H9 (cell line): ENCODE results near the gene MEGF10. TPM values are rescaled to one million over a fixed set of nuclear protein-coding genes. Genes with fewer than 3 reads are reported as not detected.
A peak's percentile ranks its signal among the peaks of the same experiment; 100 is the strongest.

Source experiments
- DNase-seq: peaks from one replicate; pipeline ENCODE4 v3.0.0-alpha.2; 2017
- H2AFZ ChIP-seq: one replicate; pipeline ENCODE4 v1.6.1; 2013; ENCODE audit warnings: mild to moderate bottlenecking, low read length, control low read depth, moderate library complexity
- H2AK5ac ChIP-seq: 2 replicates; pipeline ENCODE4 v1.6.1; 2013; ENCODE audit warnings: low read length, control low read depth, mixed read lengths; ENCODE audit not compliant: insufficient read length
- H2BK120ac ChIP-seq: one replicate; pipeline ENCODE4 v1.6.1; 2013; ENCODE audit warnings: low read depth, mild to moderate bottlenecking, low read length, control low read depth, inconsistent platforms; ENCODE audit not compliant: poor library complexity, severe bottlenecking
- H2BK12ac ChIP-seq: 2 replicates; pipeline ENCODE4 v1.6.1; 2013; ENCODE audit warnings: low read length, control low read depth, mixed read lengths, low read depth; ENCODE audit not compliant: insufficient read length
- H2BK15ac ChIP-seq: 2 replicates; pipeline ENCODE4 v1.6.1; 2013; ENCODE audit warnings: low read depth, low read length, control low read depth
- H2BK20ac ChIP-seq: one replicate; pipeline ENCODE4 v1.6.1; 2013; ENCODE audit warnings: low read depth, mild to moderate bottlenecking, low read length, control low read depth, inconsistent platforms; ENCODE audit not compliant: poor library complexity, severe bottlenecking
- H2BK5ac ChIP-seq: 2 replicates; pipeline ENCODE4 v1.6.1; 2013; ENCODE audit warnings: low read length, control low read depth, mixed read lengths; ENCODE audit not compliant: insufficient read length
- H3K14ac ChIP-seq: 2 replicates; pipeline ENCODE4 v1.6.1; 2013; ENCODE audit warnings: low read length, control low read depth; ENCODE audit not compliant: insufficient read depth
- H3K18ac ChIP-seq: 2 replicates; pipeline ENCODE4 v1.6.1; 2013; ENCODE audit warnings: low read depth, mild to moderate bottlenecking, mixed read lengths, low read length, control low read depth; ENCODE audit not compliant: insufficient read length
- H3K23ac ChIP-seq: 2 replicates; pipeline ENCODE4 v1.6.1; 2013; ENCODE audit warnings: low read length, control low read depth, mixed read lengths, low read depth; ENCODE audit not compliant: insufficient read length
- H3K23me2 ChIP-seq: 2 replicates; pipeline ENCODE4 v1.6.1; 2013; ENCODE audit warnings: low read depth, mild to moderate bottlenecking, mixed read lengths, low read length, control low read depth; ENCODE audit not compliant: insufficient read length, poor library complexity, severe bottlenecking
- H3K27ac ChIP-seq: 2 replicates; pipeline ENCODE4 v1.5.1; 2013; ENCODE audit warnings: low read length, control low read depth, mixed read lengths, low read depth; ENCODE audit not compliant: insufficient read length
- H3K27me3 ChIP-seq: 2 replicates; pipeline ENCODE4 v1.6.1; 2013; ENCODE audit warnings: low read length, control low read depth, inconsistent platforms; ENCODE audit not compliant: insufficient read depth
- H3K4ac ChIP-seq: 2 replicates; pipeline ENCODE4 v1.6.1; 2013; ENCODE audit warnings: low read depth, mild to moderate bottlenecking, control low read depth, inconsistent platforms, low read length, moderate library complexity
- H3K4me1 ChIP-seq: 2 replicates; pipeline ENCODE4 v1.6.1; 2013; ENCODE audit warnings: low read length, control low read depth, inconsistent platforms; ENCODE audit not compliant: insufficient read depth
- H3K4me2 ChIP-seq: 2 replicates; pipeline ENCODE4 v1.6.1; 2013; ENCODE audit warnings: low read length, control low read depth, mixed read lengths; ENCODE audit not compliant: insufficient read length, insufficient read depth
- H3K56ac ChIP-seq: 2 replicates; pipeline ENCODE4 v1.6.1; 2013; ENCODE audit warnings: low read depth, mild to moderate bottlenecking, mixed read lengths, low read length, control low read depth; ENCODE audit not compliant: insufficient read length
- H3K79me1 ChIP-seq: 2 replicates; pipeline ENCODE4 v1.6.1; 2013; ENCODE audit warnings: low read depth, mild to moderate bottlenecking, moderate library complexity, low read length, control low read depth, inconsistent platforms; ENCODE audit not compliant: insufficient read depth, poor library complexity, severe bottlenecking
- H3K79me2 ChIP-seq: 2 replicates; pipeline ENCODE4 v1.6.1; 2013; ENCODE audit warnings: low read length, control low read depth, inconsistent platforms; ENCODE audit not compliant: insufficient read depth
- H3K9ac ChIP-seq: 2 replicates; pipeline ENCODE4 v1.6.1; 2013; ENCODE audit warnings: low read length, control low read depth, mixed read lengths; ENCODE audit not compliant: insufficient read length; ENCODE audit errors: extremely low read depth
- H3K9me3 ChIP-seq: one replicate; pipeline ENCODE4 v1.6.1; 2013; ENCODE audit warnings: low read depth, low read length, inconsistent platforms; ENCODE audit not compliant: control insufficient read depth
- H3T11ph ChIP-seq: one replicate; pipeline ENCODE4 v1.6.1; 2013; ENCODE audit warnings: mild to moderate bottlenecking, low read length, control low read depth, inconsistent platforms
- H4K20me1 ChIP-seq: one replicate; pipeline ENCODE4 v1.6.1; 2013; ENCODE audit not compliant: control insufficient read depth, insufficient read length, insufficient read depth
- H4K5ac ChIP-seq: 2 replicates; pipeline ENCODE4 v1.6.1; 2013; ENCODE audit warnings: low read depth, mild to moderate bottlenecking, mixed read lengths, low read length, control low read depth; ENCODE audit not compliant: insufficient read length
- H4K8ac ChIP-seq: replicated peaks from 2 replicates; pipeline ENCODE4 v1.6.1; 2013; ENCODE audit warnings: low read length, control low read depth, mixed read lengths, low read depth; ENCODE audit not compliant: insufficient read length
- H4K91ac ChIP-seq: 2 replicates; pipeline ENCODE4 v1.6.1; 2013; ENCODE audit warnings: low read depth, mild to moderate bottlenecking, moderate library complexity, mixed read lengths, low read length, control low read depth; ENCODE audit not compliant: insufficient read length
- H3K27ac Mint-ChIP-seq, 3 experiments: 2 replicates in 2 of 3; 3 replicates in 1 of 3; pipeline ENCODE4 v1.8.0; 2020 to 2021; ENCODE audit warnings: mixed read lengths in 3 of 3, mild to moderate bottlenecking in 1 of 3, moderate library complexity in 1 of 3
- H3K27me3 Mint-ChIP-seq: 2 replicates; pipeline ENCODE4 v1.8.0; 2021; ENCODE audit warnings: low read depth, mild to moderate bottlenecking, moderate library complexity, mixed read lengths
- H3K36me3 Mint-ChIP-seq, 3 experiments: 2 replicates in 2 of 3; 3 replicates in 1 of 3; pipeline ENCODE4 v1.8.0; 2020 to 2021; ENCODE audit warnings: low read depth in 3 of 3, mixed read lengths in 3 of 3; ENCODE audit not compliant: insufficient read depth in 1 of 3
- H3K4me1 Mint-ChIP-seq, 2 experiments: 2 replicates each; pipeline ENCODE4 v1.8.0; 2020; ENCODE audit warnings: mixed read lengths in 2 of 2
- H3K4me3 Mint-ChIP-seq, 2 experiments: 2 replicates in 1 of 2; 3 replicates in 1 of 2; pipeline ENCODE4 v1.8.0; 2020 to 2021; ENCODE audit warnings: mild to moderate bottlenecking in 2 of 2, mixed read lengths in 2 of 2, moderate library complexity in 1 of 2
- H3K9me3 Mint-ChIP-seq, 2 experiments: 2 replicates in 1 of 2; 3 replicates in 1 of 2; pipeline ENCODE4 v1.8.0; 2020; ENCODE audit warnings: mild to moderate bottlenecking in 2 of 2, mixed read lengths in 2 of 2, moderate library complexity in 1 of 2
- CTCF ChIP-seq: fragments of 200-600 bp; sonication (generic); conservative IDR thresholded peaks from 3 replicates; pipeline ENCODE4 v1.8.0; 2021; ENCODE audit warnings: antibody characterized with exemption, mild to moderate bottlenecking
- WGBS: extraction: QIAGEN DNeasy Blood & Tissue Kit; methylation state at CpG from one replicate; pipeline ENCODE4 v1.1.7; 2013; ENCODE audit warnings: missing lambda C conversion rate, low lambda C conversion rate, mixed read lengths; ENCODE audit not compliant: insufficient read length; ENCODE audit errors: extremely low coverage; 5-methylcytosine and 5-hydroxymethylcytosine counted together
- total RNA-seq: library from RNA; stranded (reverse); gene quantifications from 2 replicates; pipeline ENCODE4 v1.2.1, GENCODE V29; 2021

MEGF10 gene
- total RNA-seq, 1 experiment from 2014 or later = 36.5 TPM

- H3T11ph ChIP-seq = no peak overlapping the region
- H3K27ac Mint-ChIP-seq = peak overlapping the region in 1 of 3 experiments; percentile 40; a peak in 3 of 7 replicates
- H4K91ac ChIP-seq = no peak overlapping the region
- no peaks in the 10 kb centered on the region for H4K20me1 ChIP-seq
- H3K79me1 ChIP-seq = no peaks in the 10 kb centered on the region
- no peak overlapping the region for H3K4me2 ChIP-seq
- no peak overlapping the region for H2AK5ac ChIP-seq
- no peak overlapping the region for H3K27ac ChIP-seq
- H2BK120ac ChIP-seq = no peak overlapping the region
- no peaks in the 10 kb centered on the region for H3K23me2 ChIP-seq
- no CpG with 5 or more reads among the region's 2 CpGs for WGBS
- H3K56ac ChIP-seq = no peak overlapping the region
- no peak overlapping the region for H3K14ac ChIP-seq
- peaks cover 66 to 67% of the 10 kb centered on the region in 2 experiments for H3K4me1 Mint-ChIP-seq
- TF ChIP-seq CTCF = no peak
- no peak overlapping the region for H2BK20ac ChIP-seq
- H2BK12ac ChIP-seq = no peak overlapping the region
- H2BK5ac ChIP-seq = no peak overlapping the region
- no peaks in the 10 kb centered on the region; the same call in 1 of the 2 replicates for H3K79me2 ChIP-seq
- peaks cover 15% of the 10 kb centered on the region for H3K4me1 ChIP-seq
- no peaks in the 10 kb centered on the region for H3K27me3 ChIP-seq
- no peak overlapping the region for H2AFZ ChIP-seq
- H3K9me3 Mint-ChIP-seq = peaks cover 7 to 9% of the 10 kb centered on the region in 2 experiments; a peak in 4 of 5 replicates
- H3K9ac ChIP-seq = no peak overlapping the region
- no peak overlapping the region for H4K8ac ChIP-seq
- no peaks in the 10 kb centered on the region for H3K9me3 ChIP-seq
- no peak overlapping the region for H3K4me3 Mint-ChIP-seq
- H3K4ac ChIP-seq = no peak overlapping the region
- no peak overlapping the region for H3K23ac ChIP-seq
- no peak for DNase-seq
- H3K27me3 Mint-ChIP-seq = no peaks in the 10 kb centered on the region
- H3K18ac ChIP-seq = no peak overlapping the region
- peaks cover 0 to 21% (median 20%) of the 10 kb centered on the region in 3 experiments; a peak in 5 of 7 replicates for H3K36me3 Mint-ChIP-seq
- H2BK15ac ChIP-seq = no peak overlapping the region
- H4K5ac ChIP-seq = no peak overlapping the region
Observed at GRCh38 chr5:127311349-127311748, 20.8 kb downstream of the MEGF10 start.
